Measurements from ENCODE around the gene CCDC170. TPM values are rescaled to one million over a fixed set of nuclear protein-coding genes. Genes with fewer than 3 reads are reported as not detected.

Gene CCDC170
- polyA plus RNA-seq, 1 donor from 2014 or later, result 0.15 TPM

DNA sequence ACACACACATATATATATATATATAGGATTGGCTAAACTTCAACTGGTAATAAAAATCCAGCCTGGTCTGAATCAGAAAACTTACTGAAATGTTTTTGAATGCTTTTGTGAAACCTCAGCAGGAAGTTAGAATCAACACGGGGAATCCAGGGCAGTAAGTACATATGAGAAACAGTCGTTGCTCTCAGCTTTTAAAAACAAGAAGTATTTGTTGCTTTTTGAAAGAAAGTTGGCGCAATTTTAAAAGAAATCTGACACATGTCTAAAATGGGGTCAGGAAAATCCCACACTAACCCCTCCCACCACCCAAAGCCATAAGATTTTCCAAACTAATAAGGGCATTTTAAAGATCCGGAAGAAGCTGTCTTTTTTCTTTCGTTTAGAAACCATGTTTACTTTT lies 11.5 kb upstream of the CCDC170 start:
- H3K79me2 ChIP-seq (replicated peaks; ENCODE audit: insufficient read depth, low read length), result no peaks in the 10 kb centered on the region
- H2AFZ ChIP-seq (ENCODE audit: low read depth, low read length), result no peak overlapping the region
- no peaks in the 10 kb centered on the region for H3K9me2 ChIP-seq (ENCODE audit: insufficient read depth, low read length)

GRCh38 chr6:151483994-151484393 lies 9.8 kb upstream of the CCDC170 start:
- TF ChIP-seq RAD21 (conservative IDR thresholded peaks at IDR 0.05) (no peak), TAF1 (IDR thresholded peaks at IDR 0.05; ENCODE audit: low read depth) (no peak), POLR2AphosphoS5 (IDR thresholded peaks at IDR 0.05) (no peak), EP300 (conservative IDR thresholded peaks at IDR 0.05; ENCODE audit: poor library complexity, severe bottlenecking) (no peak), MXI1 (conservative IDR thresholded peaks at IDR 0.05; ENCODE audit: poor library complexity, severe bottlenecking) (no peak), REST (IDR thresholded peaks at IDR 0.05; ENCODE audit: borderline replicate concordance) (no peak), SMC3 (conservative IDR thresholded peaks at IDR 0.05; ENCODE audit: poor library complexity) (no peak), EZH2 (IDR thresholded peaks at IDR 0.05; ENCODE audit: borderline replicate concordance, insufficient read depth, low read length, poor library complexity, severe bottlenecking) (no peak)
- TF ChIP-seq, protein P1, sequence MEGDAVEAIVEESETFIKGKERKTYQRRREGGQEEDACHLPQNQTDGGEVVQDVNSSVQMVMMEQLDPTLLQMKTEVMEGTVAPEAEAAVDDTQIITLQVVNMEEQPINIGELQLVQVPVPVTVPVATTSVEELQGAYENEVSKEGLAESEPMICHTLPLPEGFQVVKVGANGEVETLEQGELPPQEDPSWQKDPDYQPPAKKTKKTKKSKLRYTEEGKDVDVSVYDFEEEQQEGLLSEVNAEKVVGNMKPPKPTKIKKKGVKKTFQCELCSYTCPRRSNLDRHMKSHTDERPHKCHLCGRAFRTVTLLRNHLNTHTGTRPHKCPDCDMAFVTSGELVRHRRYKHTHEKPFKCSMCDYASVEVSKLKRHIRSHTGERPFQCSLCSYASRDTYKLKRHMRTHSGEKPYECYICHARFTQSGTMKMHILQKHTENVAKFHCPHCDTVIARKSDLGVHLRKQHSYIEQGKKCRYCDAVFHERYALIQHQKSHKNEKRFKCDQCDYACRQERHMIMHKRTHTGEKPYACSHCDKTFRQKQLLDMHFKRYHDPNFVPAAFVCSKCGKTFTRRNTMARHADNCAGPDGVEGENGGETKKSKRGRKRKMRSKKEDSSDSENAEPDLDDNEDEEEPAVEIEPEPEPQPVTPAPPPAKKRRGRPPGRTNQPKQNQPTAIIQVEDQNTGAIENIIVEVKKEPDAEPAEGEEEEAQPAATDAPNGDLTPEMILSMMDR (IDR thresholded peaks at IDR 0.05; ENCODE audit: poor library complexity, severe bottlenecking), result no peak
- no peak overlapping the region for H3K9ac ChIP-seq (ENCODE audit: low read length)
- no peaks in the 10 kb centered on the region for H3K27me3 ChIP-seq (ENCODE audit: insufficient read depth, low read depth, low read length)
- no peak overlapping the region for H3K27ac ChIP-seq (ENCODE audit: low read length)
- H3K9me2 ChIP-seq (ENCODE audit: insufficient read depth, low read length), result no peaks in the 10 kb centered on the region
- H3K79me2 ChIP-seq (replicated peaks; ENCODE audit: insufficient read depth, low read length), result no peaks in the 10 kb centered on the region
- no peak overlapping the region for H2AFZ ChIP-seq (ENCODE audit: low read depth, low read length)
- H3K4me3 ChIP-seq (ENCODE audit: low read length), result no peak overlapping the region
- H4K20me1 ChIP-seq (ENCODE audit: insufficient read depth), result no peaks in the 10 kb centered on the region
- H3K36me3 ChIP-seq (ENCODE audit: insufficient read depth, low read length), result no peaks in the 10 kb centered on the region
- no peak overlapping the region for H3K4me2 ChIP-seq (ENCODE audit: low read length)
- no peaks in the 10 kb centered on the region for H3K9me3 ChIP-seq (ENCODE audit: low read length)
- no peaks in the 10 kb centered on the region for H3F3A ChIP-seq (ENCODE audit: insufficient read depth, low read length, poor library complexity, severe bottlenecking)

More for the DNA sequence above, 11.5 kb upstream of the CCDC170 start:
- no peak overlapping the region for H3K4me2 ChIP-seq (ENCODE audit: low read length)
- no peaks in the 10 kb centered on the region for H3K27me3 ChIP-seq (ENCODE audit: insufficient read depth, low read depth, low read length)
- H3F3A ChIP-seq (ENCODE audit: insufficient read depth, low read length, poor library complexity, severe bottlenecking), result no peaks in the 10 kb centered on the region
- no peak overlapping the region for H3K4me3 ChIP-seq (ENCODE audit: low read length)
- H3K9ac ChIP-seq (ENCODE audit: low read length), result no peak overlapping the region
- H3K9me3 ChIP-seq (ENCODE audit: low read length), result no peaks in the 10 kb centered on the region
- no peaks in the 10 kb centered on the region for H3K36me3 ChIP-seq (ENCODE audit: insufficient read depth, low read length)
- H4K20me1 ChIP-seq (ENCODE audit: insufficient read depth), result no peaks in the 10 kb centered on the region
- H3K27ac ChIP-seq (ENCODE audit: low read length), result no peak overlapping the region
- TF ChIP-seq, protein P1 (IDR thresholded peaks at IDR 0.05; ENCODE audit: poor library complexity, severe bottlenecking), result no peak
- no peak for TF ChIP-seq POLR2AphosphoS5 (IDR thresholded peaks at IDR 0.05)
- TF ChIP-seq SMC3 (conservative IDR thresholded peaks at IDR 0.05; ENCODE audit: poor library complexity), result no peak
- no peak for TF ChIP-seq EP300 (conservative IDR thresholded peaks at IDR 0.05; ENCODE audit: poor library complexity, severe bottlenecking)
- TF ChIP-seq REST (IDR thresholded peaks at IDR 0.05; ENCODE audit: borderline replicate concordance), result no peak
